MCF 10A (cell line): Measurements from ENCODE around the gene LRRC31. TPM values are rescaled to one million over a fixed set of nuclear protein-coding genes. Genes with fewer than 3 reads are reported as not detected.
A peak's percentile ranks its signal among the peaks of the same experiment; 100 is the strongest.

ENCODE experiments used
- BruUV-seq: library from RNA; stranded (reverse); fragments of 400-500 nt; replicated peaks from 2 replicates; lab custom pipeline; 2021; lab: Mats Ljungman, UMichigan
- CTCF ChIA-PET: fragments of 300-600 bp; sonication (Branson Sonifier 250); formaldehyde crosslinking; extraction: SDS; loops from one replicate; lab custom pipeline; 2021; ENCODE audit warnings: antibody characterized with exemption, inconsistent platforms; lab: Yijun Ruan, JAX
- POLR2A ChIA-PET: fragments of 300-600, 350-650 bp; sonication (Branson Sonifier 250); formaldehyde crosslinking; extraction: SDS; loops from one replicate; lab custom pipeline; 2020; ENCODE audit warnings: antibody characterized with exemption, inconsistent platforms; lab: Yijun Ruan, JAX
- DNase-seq: peaks from one replicate; pipeline ENCODE4 v3.0.0-alpha.2; 2018; ENCODE audit not compliant: unreplicated experiment
- H3K27ac Mint-ChIP-seq: one replicate; pipeline ENCODE4 v1.8.0; 2022; ENCODE audit warnings: mild to moderate bottlenecking, low read depth, mixed read lengths; ENCODE audit not compliant: unreplicated experiment
- H3K27me3 Mint-ChIP-seq: one replicate; pipeline ENCODE4 v1.8.0; 2022; ENCODE audit warnings: mixed read lengths; ENCODE audit not compliant: insufficient read depth, unreplicated experiment
- H3K36me3 Mint-ChIP-seq: one replicate; pipeline ENCODE4 v1.8.0; 2022; ENCODE audit warnings: mild to moderate bottlenecking, moderate library complexity, mixed read lengths; ENCODE audit not compliant: insufficient read depth, unreplicated experiment
- H3K4me1 Mint-ChIP-seq: one replicate; pipeline ENCODE4 v1.8.0; 2022; ENCODE audit warnings: mixed read lengths; ENCODE audit not compliant: insufficient read depth, unreplicated experiment
- H3K4me3 Mint-ChIP-seq: one replicate; pipeline ENCODE4 v1.8.0; 2022; ENCODE audit warnings: mild to moderate bottlenecking, moderate library complexity, mixed read lengths; ENCODE audit not compliant: unreplicated experiment
- H3K9me3 Mint-ChIP-seq: one replicate; pipeline ENCODE4 v1.8.0; 2022; ENCODE audit warnings: mixed read lengths; ENCODE audit not compliant: unreplicated experiment
- intact Hi-C: fragments of 100-400 bp; cut with micrococcal nuclease; formaldehyde crosslinking; loops from 2 replicates; pipeline ENCODE4 v1.14.1; 2022
- total RNA-seq: library from RNA; stranded (reverse); gene quantifications from 2 replicates; pipeline ENCODE4 v1.2.3, GENCODE V29; 2022
- TF ChIP-seq, protein P1 (sequence below): fragments of 200-600 bp; IDR thresholded peaks from one replicate; pipeline ENCODE4 v1.8.0; 2022; ENCODE audit warnings: antibody characterized with exemption, mild to moderate bottlenecking; ENCODE audit not compliant: unreplicated experiment

The LRRC31 gene
- total RNA-seq, 1 experiment from 2014 or later = not detected

DNA sequence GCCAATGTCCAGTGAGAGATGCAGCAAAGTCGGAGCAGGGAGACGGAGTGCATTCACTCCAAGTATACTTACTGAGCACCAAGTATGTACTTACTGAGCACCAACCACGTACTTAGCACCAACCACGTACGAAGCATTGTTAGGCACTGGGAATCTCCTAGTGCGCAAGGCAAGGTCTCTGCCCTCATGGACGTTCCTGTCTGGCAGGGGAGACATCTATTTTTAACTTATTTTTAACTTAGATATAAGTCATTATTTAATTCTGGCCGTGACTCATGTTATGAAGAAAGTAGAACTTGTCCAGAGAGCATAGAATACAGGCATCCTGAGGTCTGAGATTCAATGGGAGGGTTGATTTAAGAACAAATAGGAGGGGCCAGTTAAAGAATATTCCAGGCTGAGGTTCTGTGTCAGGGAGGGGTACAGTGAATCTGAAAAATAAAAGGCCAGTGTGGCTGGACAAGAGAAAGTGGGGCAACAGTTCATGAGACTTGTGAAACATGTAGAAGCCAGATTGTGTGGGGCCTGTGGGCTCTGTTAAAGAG lies 9.3 kb upstream of the LRRC31 start:
- TF ChIP-seq, protein P1, sequence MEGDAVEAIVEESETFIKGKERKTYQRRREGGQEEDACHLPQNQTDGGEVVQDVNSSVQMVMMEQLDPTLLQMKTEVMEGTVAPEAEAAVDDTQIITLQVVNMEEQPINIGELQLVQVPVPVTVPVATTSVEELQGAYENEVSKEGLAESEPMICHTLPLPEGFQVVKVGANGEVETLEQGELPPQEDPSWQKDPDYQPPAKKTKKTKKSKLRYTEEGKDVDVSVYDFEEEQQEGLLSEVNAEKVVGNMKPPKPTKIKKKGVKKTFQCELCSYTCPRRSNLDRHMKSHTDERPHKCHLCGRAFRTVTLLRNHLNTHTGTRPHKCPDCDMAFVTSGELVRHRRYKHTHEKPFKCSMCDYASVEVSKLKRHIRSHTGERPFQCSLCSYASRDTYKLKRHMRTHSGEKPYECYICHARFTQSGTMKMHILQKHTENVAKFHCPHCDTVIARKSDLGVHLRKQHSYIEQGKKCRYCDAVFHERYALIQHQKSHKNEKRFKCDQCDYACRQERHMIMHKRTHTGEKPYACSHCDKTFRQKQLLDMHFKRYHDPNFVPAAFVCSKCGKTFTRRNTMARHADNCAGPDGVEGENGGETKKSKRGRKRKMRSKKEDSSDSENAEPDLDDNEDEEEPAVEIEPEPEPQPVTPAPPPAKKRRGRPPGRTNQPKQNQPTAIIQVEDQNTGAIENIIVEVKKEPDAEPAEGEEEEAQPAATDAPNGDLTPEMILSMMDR = no peak
- POLR2A ChIA-PET = no interaction called here
- BruUV-seq = no TSS peak
- Mint-ChIP-seq H3K36me3 (no peaks in the 10 kb centered on the region), H3K27me3 (no peaks in the 10 kb centered on the region), H3K27ac (no peak overlapping the region), H3K4me3 (no peak overlapping the region), H3K9me3 (no peaks in the 10 kb centered on the region), H3K4me1 (no peaks in the 10 kb centered on the region)
- CTCF ChIA-PET = interaction anchor here (0.6 kb wide), 1 partner anchor 570 kb away, joined by 3 read pairs; no protein-coding TSS in a partner anchor
- intact Hi-C loops = no loop called here
- DNase-seq = no peak

DNA sequence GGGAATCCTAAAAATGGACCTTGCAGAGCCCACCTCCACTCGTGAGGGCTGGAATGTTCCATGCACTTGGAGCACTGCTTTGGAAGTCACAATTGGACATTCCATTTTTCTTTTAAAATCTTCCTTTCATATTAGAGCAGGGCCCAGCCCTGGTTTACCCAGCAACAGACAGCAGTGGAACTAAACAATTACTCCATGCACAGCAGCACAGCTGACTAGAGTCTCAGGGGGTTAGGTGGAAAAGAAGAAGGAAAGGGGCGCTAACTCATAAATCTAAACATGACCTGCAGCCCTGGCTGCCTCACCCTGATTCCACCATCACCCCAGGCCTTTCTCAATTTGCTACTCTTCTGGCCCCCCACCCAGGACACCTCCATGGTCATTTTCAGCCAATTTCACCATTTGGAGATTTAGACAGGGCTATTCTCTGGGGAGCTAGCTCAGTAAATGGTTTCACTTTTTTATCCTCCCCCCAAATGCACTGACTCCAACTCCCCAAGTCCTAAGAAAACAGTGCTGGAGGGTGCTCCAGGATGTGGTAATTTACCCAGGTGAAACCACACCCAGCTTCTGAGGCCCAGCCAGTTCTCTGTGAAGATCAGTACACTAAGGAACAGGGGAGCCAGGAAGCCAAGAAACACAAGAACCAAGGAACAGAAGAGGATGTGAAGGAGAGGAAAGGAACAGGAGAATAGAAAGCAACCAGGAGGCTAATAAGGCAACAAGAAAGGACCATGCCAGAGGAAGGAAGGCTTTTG lies 1.6 kb upstream of the LRRC31 start:
- peak; percentile 14 for DNase-seq
- TF ChIP-seq, protein P1 = no peak
- intact Hi-C loops = loop anchor here (5.0 kb wide), 1 partner anchor 311 kb away; the partner anchor contains the start of gene PHC3
- Mint-ChIP-seq H3K27me3 (no peaks in the 10 kb centered on the region), H3K36me3 (peaks cover 5% of the 10 kb centered on the region), H3K4me3 (no peak overlapping the region), H3K9me3 (no peaks in the 10 kb centered on the region), H3K27ac (no peak overlapping the region), H3K4me1 (peaks cover 7% of the 10 kb centered on the region)
- no TSS peak for BruUV-seq
- ChIA-PET POLR2A (no interaction called here), CTCF (interaction anchor here (1.1 kb wide), 1 partner anchor 7 kb away, joined by 7 read pairs; no protein-coding TSS in a partner anchor)

DNA sequence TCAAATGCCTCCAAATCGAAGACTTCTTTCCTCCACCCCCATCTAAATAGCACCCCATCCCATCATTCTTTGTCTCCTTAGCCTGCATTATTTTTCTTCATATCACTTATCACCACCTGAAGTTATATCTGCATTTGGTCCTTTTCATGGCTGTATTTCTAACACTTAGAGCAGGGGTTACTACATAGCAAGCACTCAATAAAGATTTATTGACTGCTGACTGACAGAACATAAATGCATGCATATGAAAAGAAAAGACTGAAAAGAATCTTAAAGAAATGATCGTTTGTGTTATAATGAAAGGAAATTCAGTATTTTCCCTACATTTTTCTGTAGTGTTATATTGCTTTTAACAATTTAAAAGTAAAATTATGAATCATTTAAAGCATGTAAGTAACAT lies 1.4 kb downstream of the LRRC31 start:
- TF ChIP-seq, protein P1 = no peak
- ChIA-PET POLR2A (no interaction called here), CTCF (interaction anchor here (0.5 to 1.0 kb wide), 4 partner anchors 12 to 542 kb away, joined by 4 to 5 read pairs (median 4); no protein-coding TSS in a partner anchor)
- no TSS peak for BruUV-seq
- no peaks in the 10 kb centered on the region for H3K9me3 Mint-ChIP-seq
- peaks cover 5% of the 10 kb centered on the region for H3K36me3 Mint-ChIP-seq
- DNase-seq = no peak
- no peaks in the 10 kb centered on the region for H3K27me3 Mint-ChIP-seq
- peaks cover 7% of the 10 kb centered on the region for H3K4me1 Mint-ChIP-seq
- H3K27ac Mint-ChIP-seq = no peak overlapping the region
- H3K4me3 Mint-ChIP-seq = no peak overlapping the region
- intact Hi-C loops = no loop called here

DNA sequence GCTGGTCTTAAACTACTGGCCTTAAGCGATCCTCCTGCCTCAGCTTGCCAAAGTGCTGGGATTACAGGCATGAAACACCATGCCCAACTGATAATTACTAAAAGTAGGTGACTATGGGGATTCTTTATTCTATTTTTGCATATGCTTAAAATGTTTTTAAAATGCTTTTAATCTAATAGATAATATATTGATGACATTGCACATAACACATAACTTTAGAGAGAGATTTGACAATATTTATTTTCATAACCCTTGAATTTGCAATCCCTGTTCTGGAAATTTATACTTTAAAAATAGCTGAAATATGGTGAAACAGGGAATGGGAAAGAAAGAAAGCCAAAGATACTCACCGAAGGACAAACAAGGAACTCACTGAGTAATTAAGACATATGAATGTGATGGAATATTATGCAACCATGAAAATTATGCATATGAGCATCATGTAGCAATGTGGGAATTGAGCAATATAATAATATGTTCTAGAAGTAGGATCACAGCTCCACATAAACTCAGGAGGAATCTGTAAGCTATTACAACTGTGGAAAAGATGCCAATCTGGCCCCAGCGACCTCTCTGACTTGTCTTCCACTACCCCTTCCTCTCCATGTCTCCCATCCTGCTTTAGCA lies 2.0 kb downstream of the LRRC31 start:
- Mint-ChIP-seq H3K27me3 (no peaks in the 10 kb centered on the region), H3K4me3 (no peak overlapping the region), H3K9me3 (no peaks in the 10 kb centered on the region), H3K36me3 (peaks cover 5% of the 10 kb centered on the region), H3K4me1 (peaks cover 7% of the 10 kb centered on the region), H3K27ac (no peak overlapping the region)
- no TSS peak for BruUV-seq
- POLR2A ChIA-PET = no interaction called here
- DNase-seq = no peak
- intact Hi-C loops = no loop called here
- TF ChIP-seq, protein P1 = no peak
- CTCF ChIA-PET = interaction anchor here (0.6 to 1.1 kb wide), 5 partner anchors 11 to 543 kb away, joined by 3 to 8 read pairs (median 4); no protein-coding TSS in a partner anchor
